Osteoblast (primary cell): ENCODE data around the gene IL26. TPM values are rescaled to one million over a fixed set of nuclear protein-coding genes. Genes with fewer than 3 reads are reported as not detected.
"Not testable (repeated sequence)": the region's sequence is repeated elsewhere in the genome, so short reads cannot be mapped to it uniquely, and the experiment has no call there.

Experiments used
- DNase-seq: peaks from one replicate; pipeline ENCODE4 v3.0.0; 2011; ENCODE audit warnings: low spot score, mixed read lengths; ENCODE audit not compliant: insufficient read length; ENCODE audit errors: missing footprints
- H2AFZ ChIP-seq: 2 replicates; pipeline ENCODE4 v1.6.0; 2011; ENCODE audit warnings: mild to moderate bottlenecking, low read length
- H3K27ac ChIP-seq: 2 replicates; pipeline ENCODE4 v1.5.1; 2011; ENCODE audit warnings: mild to moderate bottlenecking, low read depth, low read length, moderate library complexity
- H3K27me3 ChIP-seq: 2 replicates; pipeline ENCODE4 v1.6.0; 2012; ENCODE audit warnings: mild to moderate bottlenecking, control low read depth, inconsistent platforms, low read length, moderate library complexity; ENCODE audit not compliant: insufficient read depth
- H3K36me3 ChIP-seq: 2 replicates; pipeline ENCODE4 v1.5.1; 2011; ENCODE audit warnings: mild to moderate bottlenecking, low read length, control low read depth, moderate library complexity; ENCODE audit not compliant: insufficient read depth
- H3K4me1 ChIP-seq: 2 replicates; pipeline ENCODE4 v1.5.1; 2011; ENCODE audit warnings: mild to moderate bottlenecking, low read length, control low read depth, moderate library complexity; ENCODE audit not compliant: insufficient read depth
- H3K4me2 ChIP-seq: 2 replicates; pipeline ENCODE4 v1.6.0; 2011; ENCODE audit warnings: mild to moderate bottlenecking, low read length; ENCODE audit not compliant: insufficient read depth
- H3K4me3 ChIP-seq: fragments of 200-600 bp; sonication (generic); 3 replicates; pipeline ENCODE4 v1.5.1; 2012; ENCODE audit warnings: mild to moderate bottlenecking, low read length, inconsistent platforms; ENCODE audit not compliant: insufficient read depth
- H3K79me2 ChIP-seq: 2 replicates; pipeline ENCODE4 v1.6.0; 2012; ENCODE audit warnings: mild to moderate bottlenecking, low read length, control low read depth, inconsistent platforms; ENCODE audit not compliant: insufficient read depth
- H3K9me3 ChIP-seq: 2 replicates; pipeline ENCODE4 v1.5.1; 2011; ENCODE audit warnings: low read depth, low read length, control low read depth
- H4K20me1 ChIP-seq: 2 replicates; pipeline ENCODE4 v1.6.0; 2012; ENCODE audit warnings: mild to moderate bottlenecking, low read length, control low read depth; ENCODE audit not compliant: insufficient read depth
- CTCF ChIP-seq: IDR thresholded peaks from 2 replicates; pipeline ENCODE4 v1.5.1; 2011; ENCODE audit warnings: mild to moderate bottlenecking, low read depth, low read length, moderate library complexity; ENCODE audit errors: extremely low read depth
- total RNA-seq: library from RNA; depleted of rRNA; stranded (reverse); fragments of >200 nt; gene quantifications from 2 replicates; pipeline ENCODE4 v1.2.3, GENCODE V29; 2012

IL26 gene
- total RNA-seq, 1 donor, result 3.6 TPM

DNA sequence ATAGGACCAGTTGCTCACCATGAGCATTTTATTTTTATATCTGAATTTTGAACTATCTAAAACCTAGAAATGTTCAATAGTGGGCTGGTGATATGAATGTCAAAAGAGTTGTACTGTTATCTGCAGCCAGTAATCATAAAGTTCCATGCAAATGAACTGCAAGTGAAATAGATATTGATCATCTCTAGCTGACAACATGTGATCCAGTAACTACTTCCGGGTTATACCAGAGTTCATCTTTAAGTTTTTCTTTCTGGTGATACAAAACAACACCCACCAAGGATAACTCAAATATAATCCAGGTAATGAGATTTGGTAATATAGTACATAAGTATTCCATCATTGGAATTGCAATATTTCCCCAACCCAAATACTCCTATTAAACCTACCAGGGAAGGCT lies 4.1 kb downstream of the IL26 start:
- Histone ChIP-seq H3K36me3 (no peaks in the 10 kb centered on the region), H3K27ac (no peak overlapping the region), H3K4me3 (no peak overlapping the region), H3K27me3 (peaks cover 27% of the 10 kb centered on the region), H2AFZ (no peak overlapping the region), H3K4me2 (no peak overlapping the region), H3K9me3 (no peaks in the 10 kb centered on the region), H3K79me2 (no peaks in the 10 kb centered on the region), H3K4me1 (peaks cover 38% of the 10 kb centered on the region), H4K20me1 (no peaks in the 10 kb centered on the region)
- no peak for DNase-seq
- no peak for TF ChIP-seq CTCF

DNA sequence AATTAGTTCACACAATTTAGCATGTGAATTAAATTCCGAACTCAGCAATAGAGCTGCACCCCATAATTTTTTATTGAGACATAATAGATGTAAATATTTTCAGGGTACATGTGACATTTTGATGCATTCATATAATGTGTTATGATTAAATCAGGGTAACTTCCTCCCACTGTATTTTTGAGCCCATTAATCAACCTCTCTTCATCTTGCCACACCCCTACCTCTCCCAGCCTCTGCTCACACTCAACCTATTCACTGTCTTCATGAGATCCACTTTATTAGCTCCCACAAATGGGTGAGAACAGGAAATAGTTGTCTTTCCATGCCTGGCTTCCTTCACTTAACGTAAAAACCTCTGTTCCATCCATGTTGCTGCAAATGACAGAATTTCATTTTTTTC lies 14.7 kb downstream of the IL26 start:
- Histone ChIP-seq H3K4me1 (no peaks in the 10 kb centered on the region), H3K4me3 (no peak overlapping the region), H3K36me3 (no peaks in the 10 kb centered on the region), H3K27ac (no peak overlapping the region), H4K20me1 (no peaks in the 10 kb centered on the region), H3K9me3 (no peaks in the 10 kb centered on the region), H2AFZ (no peak overlapping the region), H3K4me2 (no peak overlapping the region), H3K27me3 (peaks cover 68% of the 10 kb centered on the region), H3K79me2 (no peaks in the 10 kb centered on the region)
- TF ChIP-seq CTCF, result no peak
- no peak for DNase-seq

- H2AFZ ChIP-seq, DNase-seq, H3K4me2 ChIP-seq, H3K27ac ChIP-seq, H3K9me3 ChIP-seq, H3K79me2 ChIP-seq, H4K20me1 ChIP-seq, H3K36me3 ChIP-seq, H3K4me1 ChIP-seq, H3K4me3 ChIP-seq: not testable (repeated sequence)
- peaks cover 66% of the 10 kb centered on the region for H3K27me3 ChIP-seq
Measured at GRCh38 chr12:68209048-68209728, 16.4 kb downstream of the IL26 start.

DNA sequence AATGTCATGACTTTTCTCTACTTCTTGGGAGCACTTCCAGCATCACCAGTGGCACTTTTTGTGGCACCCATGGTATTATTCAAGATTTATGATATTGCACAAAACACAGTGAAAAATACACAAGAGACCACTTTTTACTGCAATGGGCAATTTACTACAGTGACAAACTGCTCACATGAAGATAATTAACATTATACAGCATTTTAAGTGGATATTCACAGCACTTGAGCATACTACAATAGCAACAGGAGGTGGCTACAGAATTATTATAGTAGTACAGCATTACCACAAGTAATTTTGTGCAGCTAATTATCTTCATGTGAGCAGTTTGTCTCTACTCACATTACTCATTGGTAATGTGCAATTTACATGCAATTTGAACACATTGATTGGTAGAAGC lies 18.3 kb downstream of the IL26 start:
- no peaks in the 10 kb centered on the region for H4K20me1 ChIP-seq
- peaks cover 52% of the 10 kb centered on the region for H3K27me3 ChIP-seq
- H3K4me3 ChIP-seq, result no peak overlapping the region
- H3K36me3 ChIP-seq, result no peaks in the 10 kb centered on the region
- no peaks in the 10 kb centered on the region for H3K79me2 ChIP-seq
- H3K27ac ChIP-seq, result no peak overlapping the region
- no peaks in the 10 kb centered on the region for H3K4me1 ChIP-seq
- H2AFZ ChIP-seq, result no peak overlapping the region
- no peak overlapping the region for H3K4me2 ChIP-seq
- no peaks in the 10 kb centered on the region for H3K9me3 ChIP-seq
- no peak for DNase-seq
- TF ChIP-seq CTCF, result no peak
